NB4 (cell line): Measurements from ENCODE around the gene ATM.

Experiments
- CTCF ChIP-seq: IDR thresholded peaks from one replicate; pipeline ENCODE4 v1.5.1; 2012; ENCODE audit warnings: low read depth, low read length
- POLR2A ChIP-seq: IDR thresholded peaks from 2 replicates; pipeline ENCODE4 v1.6.1; 2011; ENCODE audit warnings: mild to moderate bottlenecking; ENCODE audit not compliant: insufficient read length; ENCODE audit errors: extremely low read depth

DNA sequence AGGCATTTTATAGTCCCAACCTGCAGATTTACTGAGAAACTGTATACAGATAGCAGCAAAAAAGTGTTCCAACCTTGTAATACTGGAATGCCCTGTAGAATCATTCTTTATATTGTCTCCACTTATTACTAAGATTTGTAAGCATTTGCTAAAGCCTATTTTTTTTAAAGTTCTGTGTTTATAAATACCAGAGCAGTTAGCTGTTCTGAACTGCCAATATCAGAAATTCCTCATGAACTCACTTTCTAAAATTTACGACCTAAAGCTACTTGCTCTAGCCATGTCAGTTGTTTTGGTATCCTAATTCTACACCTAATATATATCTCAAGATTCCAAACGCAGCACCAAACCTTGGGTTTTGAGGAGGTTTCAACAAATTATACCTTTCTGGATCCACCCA is 141.3 kb downstream of the ATM start:
- no peak for TF ChIP-seq CTCF
- TF ChIP-seq POLR2A, result no peak
